Prostate gland (tissue), 2 donors: ENCODE results near the gene HBG1. TPM values are rescaled to one million over a fixed set of nuclear protein-coding genes. Genes with fewer than 3 reads are reported as not detected.

Experiments used
- DNase-seq: peaks from one replicate; pipeline ENCODE4 v3.0.0-alpha.2; 2019; ENCODE audit warnings: low spot score
- H3K27ac ChIP-seq, 2 donors: fragments of 200-600 bp; sonication (generic); 2 replicates each; pipeline ENCODE4 v1.5.1; 2017 to 2019
- H3K27me3 ChIP-seq: fragments of 200-600 bp; sonication (generic); replicated peaks from 2 replicates; pipeline ENCODE4 v1.5.1; 2019; ENCODE audit not compliant: insufficient read depth
- H3K36me3 ChIP-seq, 2 donors: fragments of 200-600 bp; sonication (generic); 1 replicate in 1 of 2; 2 replicates in 1 of 2; pipeline versions ENCODE4 v1.5.1 to v1.8.1; 2017 to 2019
- H3K4me1 ChIP-seq: fragments of 200-600 bp; sonication (generic); replicated peaks from 2 replicates; pipeline ENCODE4 v1.5.1; 2019
- H3K4me3 ChIP-seq, 2 donors: fragments of 200-600 bp; sonication (generic); 2 replicates each; pipeline ENCODE4 v1.5.1; 2017 to 2019
- H3K9me3 ChIP-seq: fragments of 200-600 bp; sonication (generic); 2 replicates; pipeline ENCODE4 v1.5.1; 2017
- POLR2A ChIP-seq: fragments of 450-650 bp; IDR thresholded peaks from one replicate; pipeline ENCODE4 v1.6.1; 2016; ENCODE audit warnings: antibody characterized with exemption, mild to moderate bottlenecking
- POLR2AphosphoS5 ChIP-seq: sonication (generic); formaldehyde crosslinking; IDR thresholded peaks from one replicate; pipeline ENCODE4 v1.6.1; 2017; ENCODE audit warnings: antibody characterized with exemption
- WGBS: methylation state at CpG from one replicate; pipeline ENCODE4 v1.1.5; 2018; 5-methylcytosine and 5-hydroxymethylcytosine counted together
- intact Hi-C: fragments of 100-400 bp; cut with DNase I; formaldehyde crosslinking; loops from one replicate; pipeline ENCODE4 v1.14.2; 2022
- total RNA-seq, 2 donors: library from RNA; depleted of rRNA; stranded (reverse); fragments of >200 nt; gene quantifications; one replicate each; pipeline ENCODE4 v1.1.0, GENCODE V29; 2016
- TF ChIP-seq, protein P1 (sequence below), 4 experiments: fragments of 200-600 bp in 2 of 4; fragments of 450-650 bp in 2 of 4; sonication (generic) in 2 of 4; IDR thresholded peaks; 1 replicate in 3 of 4; 2 replicates in 1 of 4; pipeline ENCODE4 v1.5.1; 2016 to 2019; ENCODE audit warnings: antibody characterized with exemption in 4 of 4, mild to moderate bottlenecking in 2 of 4, moderate library complexity in 2 of 4

The HBG1 gene
- total RNA-seq, 2 donors from 2014 or later, result not detected

DNA sequence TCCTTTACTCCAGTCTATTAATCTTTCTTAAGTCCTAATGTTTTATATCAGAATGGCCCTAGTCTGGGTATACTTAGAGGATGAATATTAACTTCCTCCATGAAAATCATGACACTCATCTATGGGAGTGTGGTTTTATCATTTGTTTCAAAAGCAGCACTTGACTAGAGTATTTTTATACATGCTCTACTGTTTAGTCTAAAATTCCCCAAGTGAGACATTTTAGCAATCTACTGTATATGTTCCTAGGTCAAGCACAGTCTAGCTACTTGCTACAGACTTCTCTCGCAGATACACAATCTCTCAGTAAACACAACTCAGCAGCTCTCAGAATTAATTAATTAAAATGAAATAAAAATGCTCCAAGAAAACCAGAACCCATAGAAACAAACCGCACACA is 19.9 kb downstream of the HBG1 start:
- 89% methylated on average over 2 of the region's 2 CpGs for WGBS
- H3K27me3 ChIP-seq, result no peaks in the 10 kb centered on the region
- TF ChIP-seq POLR2AphosphoS5, result no peak
- TF ChIP-seq, protein P1, sequence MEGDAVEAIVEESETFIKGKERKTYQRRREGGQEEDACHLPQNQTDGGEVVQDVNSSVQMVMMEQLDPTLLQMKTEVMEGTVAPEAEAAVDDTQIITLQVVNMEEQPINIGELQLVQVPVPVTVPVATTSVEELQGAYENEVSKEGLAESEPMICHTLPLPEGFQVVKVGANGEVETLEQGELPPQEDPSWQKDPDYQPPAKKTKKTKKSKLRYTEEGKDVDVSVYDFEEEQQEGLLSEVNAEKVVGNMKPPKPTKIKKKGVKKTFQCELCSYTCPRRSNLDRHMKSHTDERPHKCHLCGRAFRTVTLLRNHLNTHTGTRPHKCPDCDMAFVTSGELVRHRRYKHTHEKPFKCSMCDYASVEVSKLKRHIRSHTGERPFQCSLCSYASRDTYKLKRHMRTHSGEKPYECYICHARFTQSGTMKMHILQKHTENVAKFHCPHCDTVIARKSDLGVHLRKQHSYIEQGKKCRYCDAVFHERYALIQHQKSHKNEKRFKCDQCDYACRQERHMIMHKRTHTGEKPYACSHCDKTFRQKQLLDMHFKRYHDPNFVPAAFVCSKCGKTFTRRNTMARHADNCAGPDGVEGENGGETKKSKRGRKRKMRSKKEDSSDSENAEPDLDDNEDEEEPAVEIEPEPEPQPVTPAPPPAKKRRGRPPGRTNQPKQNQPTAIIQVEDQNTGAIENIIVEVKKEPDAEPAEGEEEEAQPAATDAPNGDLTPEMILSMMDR (IDR thresholded peaks at IDR 0.05), result no peak
- TF ChIP-seq POLR2A, result no peak
- DNase-seq, result no peak
- no peaks in the 10 kb centered on the region for H3K9me3 ChIP-seq
- intact Hi-C loops, result no loop called here
- H3K36me3 ChIP-seq, result no peaks in the 10 kb centered on the region
- no peak overlapping the region for H3K4me3 ChIP-seq
- H3K27ac ChIP-seq, result no peak overlapping the region
- no peaks in the 10 kb centered on the region for H3K4me1 ChIP-seq

DNA sequence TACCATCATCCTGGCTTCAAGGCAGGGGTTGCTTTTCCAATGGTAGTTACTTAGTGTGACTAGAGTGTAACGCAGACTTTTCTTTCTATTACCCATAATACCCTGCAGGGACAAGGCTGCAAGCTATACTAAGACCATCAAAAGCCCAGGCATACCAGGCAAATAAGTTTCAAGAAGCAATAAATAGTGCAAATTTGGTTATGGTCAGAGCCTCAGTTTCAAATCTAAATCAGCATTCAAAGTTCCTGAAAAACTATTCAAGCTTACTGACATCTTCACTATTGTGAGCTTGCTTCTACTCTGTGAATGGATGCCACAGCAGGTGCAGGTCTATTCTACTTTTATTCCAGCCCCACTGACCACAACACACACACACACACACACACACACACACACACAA is 20.3 kb downstream of the HBG1 start:
- no peak for TF ChIP-seq POLR2A
- TF ChIP-seq, protein P1 (IDR thresholded peaks at IDR 0.05), result no peak
- TF ChIP-seq POLR2AphosphoS5, result no peak

GRCh38 chr11:5228124-5228523 is 21.5 kb downstream of the HBG1 start:
- intact Hi-C loops, result no loop called here
- H3K36me3 ChIP-seq, result no peaks in the 10 kb centered on the region
- DNase-seq, result no peak
- H3K27ac ChIP-seq, result no peak overlapping the region
- TF ChIP-seq, protein P1 (IDR thresholded peaks at IDR 0.05), result no peak
- TF ChIP-seq POLR2AphosphoS5, result no peak
- no peak for TF ChIP-seq POLR2A
- H3K9me3 ChIP-seq, result no peaks in the 10 kb centered on the region
- 39% methylated on average over 5 of the region's 5 CpGs for WGBS
- no peak overlapping the region for H3K4me3 ChIP-seq
- no peaks in the 10 kb centered on the region for H3K27me3 ChIP-seq
- no peaks in the 10 kb centered on the region for H3K4me1 ChIP-seq

More for the DNA sequence above, 20.3 kb downstream of the HBG1 start:
- H3K27me3 ChIP-seq, result no peaks in the 10 kb centered on the region
- H3K4me1 ChIP-seq, result no peaks in the 10 kb centered on the region
- H3K9me3 ChIP-seq, result no peaks in the 10 kb centered on the region
- H3K27ac ChIP-seq, result no peak overlapping the region
- DNase-seq, result no peak
- H3K36me3 ChIP-seq, result no peaks in the 10 kb centered on the region
- no peak overlapping the region for H3K4me3 ChIP-seq
- WGBS, result 94% methylated on average over 1 of the region's 1 CpG
- intact Hi-C loops, result no loop called here

DNA sequence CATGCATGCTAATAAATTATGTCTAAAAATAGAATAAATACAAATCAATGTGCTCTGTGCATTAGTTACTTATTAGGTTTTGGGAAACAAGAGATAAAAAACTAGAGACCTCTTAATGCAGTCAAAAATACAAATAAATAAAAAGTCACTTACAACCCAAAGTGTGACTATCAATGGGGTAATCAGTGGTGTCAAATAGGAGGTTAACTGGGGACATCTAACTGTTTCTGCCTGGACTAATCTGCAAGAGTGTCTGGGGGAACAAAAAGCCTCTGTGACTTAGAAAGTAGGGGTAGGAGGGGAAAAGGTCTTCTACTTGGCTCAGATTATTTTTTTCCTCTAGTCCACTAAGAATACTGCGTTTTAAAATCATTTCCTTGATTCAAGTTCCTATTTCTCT is 22.0 kb downstream of the HBG1 start:
- WGBS, result 50% methylated on average over 1 of the region's 1 CpG
- intact Hi-C loops, result no loop called here
- TF ChIP-seq POLR2AphosphoS5 (no peak), POLR2A (no peak)
- TF ChIP-seq, protein P1 (IDR thresholded peaks at IDR 0.05), result no peak
- DNase-seq, result no peak
- no peaks in the 10 kb centered on the region for H3K4me1 ChIP-seq
- H3K9me3 ChIP-seq, result no peaks in the 10 kb centered on the region
- H3K4me3 ChIP-seq, result no peak overlapping the region
- no peak overlapping the region for H3K27ac ChIP-seq
- no peaks in the 10 kb centered on the region for H3K27me3 ChIP-seq
- no peaks in the 10 kb centered on the region for H3K36me3 ChIP-seq

DNA sequence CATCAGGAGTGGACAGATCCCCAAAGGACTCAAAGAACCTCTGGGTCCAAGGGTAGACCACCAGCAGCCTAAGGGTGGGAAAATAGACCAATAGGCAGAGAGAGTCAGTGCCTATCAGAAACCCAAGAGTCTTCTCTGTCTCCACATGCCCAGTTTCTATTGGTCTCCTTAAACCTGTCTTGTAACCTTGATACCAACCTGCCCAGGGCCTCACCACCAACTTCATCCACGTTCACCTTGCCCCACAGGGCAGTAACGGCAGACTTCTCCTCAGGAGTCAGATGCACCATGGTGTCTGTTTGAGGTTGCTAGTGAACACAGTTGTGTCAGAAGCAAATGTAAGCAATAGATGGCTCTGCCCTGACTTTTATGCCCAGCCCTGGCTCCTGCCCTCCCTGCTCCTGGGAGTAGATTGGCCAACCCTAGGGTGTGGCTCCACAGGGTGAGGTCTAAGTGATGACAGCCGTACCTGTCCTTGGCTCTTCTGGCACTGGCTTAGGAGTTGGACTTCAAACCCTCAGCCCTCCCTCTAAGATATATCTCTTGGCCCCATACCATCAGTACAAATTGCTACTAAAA is 22.8 kb downstream of the HBG1 start, which contains the start of gene HBB:
HBB (minus strand) TSS at position 340 of the 579 bp plus-strand sequence; CDS start at position 290, 50 bp downstream.
- H3K27ac ChIP-seq, result no peak within 1 kb of the TSS
- intact Hi-C loops, result no loop called here
- H3K4me3 ChIP-seq, result no peak within 1 kb of the TSS
- H3K4me1 ChIP-seq, result no peaks in the 10 kb centered on the region
- H3K9me3 ChIP-seq, result no peaks in the 10 kb centered on the region
- no peak for DNase-seq
- WGBS, result 82% methylated on average over 3 of the region's 3 CpGs
- H3K36me3 ChIP-seq, result no peaks in the 10 kb centered on the region
- TF ChIP-seq, protein P1 (IDR thresholded peaks at IDR 0.05), result no peak
- TF ChIP-seq POLR2A (no peak), POLR2AphosphoS5 (no peak)
- no peaks in the 10 kb centered on the region for H3K27me3 ChIP-seq
